GM18505 (cell line): ENCODE measurements around the gene TICRR.

Experiments used
- ATAC-seq: cut with Tn5 transposase; IDR thresholded peaks from one replicate; pipeline ENCODE4 v1.9.1; 2021; ENCODE audit not compliant: unreplicated experiment
- POLR2A ChIP-seq: IDR thresholded peaks from 4 replicates; pipeline ENCODE4 v1.6.1; 2011; ENCODE audit warnings: borderline replicate concordance; ENCODE audit not compliant: insufficient read depth, insufficient read length; ENCODE audit errors: extremely low read depth

TICRR gene

DNA sequence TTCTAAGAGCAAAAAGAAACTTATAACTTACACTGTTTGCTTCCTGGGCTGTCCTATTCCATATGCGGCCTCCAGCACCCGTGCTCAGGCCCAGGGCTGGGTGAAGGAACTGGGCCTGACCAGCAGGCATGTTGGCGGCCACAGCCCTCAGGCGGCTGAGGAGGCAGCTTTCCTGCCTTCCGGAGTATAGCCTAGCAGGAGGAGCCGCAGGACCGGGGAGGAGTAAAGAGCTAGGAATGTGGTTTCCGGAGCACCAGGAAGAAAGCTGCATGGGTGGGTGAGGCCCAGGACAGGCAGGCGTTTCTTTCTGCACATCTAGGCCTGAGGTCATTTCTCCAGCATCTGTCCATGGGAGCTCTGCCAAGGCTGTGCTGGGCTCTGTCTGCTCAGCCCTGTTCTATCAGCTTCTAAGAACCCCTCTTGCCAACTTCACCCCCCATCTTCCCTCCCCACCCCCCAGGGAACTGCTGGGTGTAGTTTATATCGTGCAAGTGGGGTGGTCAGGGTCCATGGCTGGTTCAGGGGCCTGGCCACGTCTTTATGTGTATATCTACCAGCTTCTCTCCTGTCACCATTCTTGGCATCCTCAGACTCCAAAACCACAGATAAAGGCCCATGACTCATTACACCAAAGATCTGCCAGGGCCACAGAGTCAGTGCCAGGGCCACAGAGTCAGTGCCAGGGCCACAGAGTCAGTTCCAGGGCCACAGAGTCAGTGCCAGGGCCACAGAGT lies 87.8 kb downstream of the TICRR start:
- TF ChIP-seq POLR2A, result no peak
- ATAC-seq, result no peak

GRCh38 chr15:89664441-89665350 lies 89.4 kb downstream of the TICRR start:
- TF ChIP-seq POLR2A, result no peak
- no peak for ATAC-seq

DNA sequence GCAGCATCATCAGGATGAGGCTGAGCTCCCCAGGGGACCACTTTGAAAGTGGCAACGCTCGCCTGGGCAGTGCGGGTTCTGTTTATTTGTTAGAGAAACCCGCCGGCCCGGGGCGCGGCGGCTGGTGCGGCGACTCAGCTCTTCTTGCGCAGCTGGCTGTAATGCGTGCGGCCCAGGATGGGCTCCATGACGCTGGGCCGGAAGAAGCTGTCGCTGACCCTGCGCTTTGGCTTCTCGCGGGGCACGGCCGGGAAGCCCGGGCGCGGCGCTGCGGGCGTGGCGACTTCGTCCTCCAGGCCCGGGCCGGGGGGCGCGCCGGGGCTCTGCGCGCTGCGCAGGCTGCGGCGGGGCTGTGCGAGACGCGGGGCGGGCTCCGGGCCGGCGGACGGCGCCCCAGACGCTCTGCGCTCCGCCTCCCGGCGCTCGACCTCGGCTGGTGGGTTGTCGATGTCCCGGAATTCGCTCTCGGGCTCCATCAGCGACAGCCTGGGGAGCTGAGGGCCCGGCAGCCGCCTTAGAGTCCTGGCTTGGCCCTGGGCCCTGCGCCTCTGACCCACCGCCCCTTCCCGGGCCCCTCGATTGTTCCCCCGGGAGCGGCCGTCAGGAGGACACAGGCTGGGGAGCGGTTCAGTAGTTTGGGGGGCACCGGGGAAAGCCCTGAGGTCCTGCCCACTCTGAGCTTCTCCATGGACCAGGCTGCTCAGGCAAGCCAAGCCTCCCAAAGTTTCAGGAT lies 90.3 kb downstream of the TICRR start:
- no peak for TF ChIP-seq POLR2A
- no peak for ATAC-seq

DNA sequence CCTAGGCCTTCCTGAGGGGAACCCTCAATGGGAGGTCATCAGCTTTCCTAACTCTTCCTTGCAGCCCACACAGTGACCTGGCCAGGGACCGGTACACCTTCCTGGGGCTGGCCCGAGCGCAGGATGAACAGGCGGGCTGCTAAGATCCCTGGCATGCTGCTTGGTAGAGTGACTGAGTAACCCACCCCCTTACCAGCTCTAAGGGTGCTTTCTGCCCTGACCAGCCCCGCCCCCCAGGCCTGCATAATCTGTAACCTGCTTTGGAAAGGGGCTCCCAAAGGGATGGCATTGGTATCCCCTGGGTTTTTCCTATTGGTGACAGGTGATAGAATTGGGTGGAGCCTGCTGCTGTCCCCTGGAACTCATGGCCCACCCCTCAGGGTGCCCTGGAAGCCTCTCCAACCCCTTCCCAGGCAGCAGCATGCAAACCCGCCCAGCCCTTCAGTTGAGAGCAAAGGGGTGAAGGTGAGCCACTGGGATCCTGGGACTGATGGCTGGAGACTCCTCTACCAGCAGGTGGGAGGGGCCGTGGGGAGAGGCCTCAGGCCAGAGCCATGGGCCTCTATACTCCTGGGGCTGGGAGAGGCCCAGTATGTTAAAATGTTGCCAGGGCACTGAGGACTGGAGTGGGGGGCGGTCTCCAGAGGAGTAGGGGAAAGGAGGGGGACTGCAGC lies 91.1 kb downstream of the TICRR start:
- no peak for ATAC-seq
- no peak for TF ChIP-seq POLR2A

GRCh38 chr15:89666858-89667705 lies 91.8 kb downstream of the TICRR start:
- no peak for TF ChIP-seq POLR2A
- no peak for ATAC-seq

- ATAC-seq, result no peak
- TF ChIP-seq POLR2A, result no peak
These were observed 92.4 kb downstream of the TICRR start for GRCh38 chr15:89667706-89667960.

- ATAC-seq, result no peak
- no peak for TF ChIP-seq POLR2A
These were observed 92.9 kb downstream of the TICRR start for GRCh38 chr15:89668171-89668570.

DNA sequence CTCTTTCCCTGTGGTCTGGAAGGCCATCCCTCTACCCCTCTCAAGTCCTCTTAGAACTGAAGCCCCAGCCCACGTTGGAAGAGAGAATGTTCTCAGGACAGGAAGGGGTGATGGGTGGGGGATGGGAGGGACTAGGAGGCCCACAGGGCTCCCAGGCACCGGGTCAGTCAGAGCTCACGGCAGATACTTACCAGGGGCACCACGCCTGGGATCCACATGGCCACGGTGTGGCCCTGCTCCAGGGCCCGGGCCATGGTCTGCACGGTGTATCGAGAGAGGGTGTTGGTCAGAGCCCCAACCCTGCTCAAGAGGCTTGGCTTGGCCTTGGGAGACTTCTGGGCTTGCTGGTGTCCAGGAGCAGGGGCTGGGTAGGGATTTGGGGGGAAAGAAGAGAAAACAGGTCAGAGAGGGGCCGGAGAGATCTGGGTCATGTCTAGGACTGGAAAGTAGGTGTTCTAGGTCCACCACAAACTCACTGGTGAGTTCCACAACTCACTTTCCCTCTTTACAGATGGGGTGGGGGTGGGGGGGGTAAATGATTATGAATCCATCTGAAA lies 94.1 kb downstream of the TICRR start:
- TF ChIP-seq POLR2A, result no peak
- ATAC-seq, result no peak

- no peak for ATAC-seq
- TF ChIP-seq POLR2A, result no peak
These were observed 94.7 kb downstream of the TICRR start for GRCh38 chr15:89669941-89670340.

GRCh38 chr15:89670971-89671560 lies 95.8 kb downstream of the TICRR start:
- no peak for TF ChIP-seq POLR2A
- no peak for ATAC-seq

GRCh38 chr15:89671687-89672086 lies 96.4 kb downstream of the TICRR start:
- ATAC-seq, result no peak
- no peak for TF ChIP-seq POLR2A
